HG03575 (cell line): Measurements from ENCODE around the gene ACTRT3.
A peak's percentile ranks its signal among the peaks of the same experiment; 100 is the strongest.

Source experiments
- ATAC-seq: cut with Tn5 transposase; IDR thresholded peaks from one replicate; pipeline ENCODE4 v1.9.1; 2021; ENCODE audit not compliant: unreplicated experiment, insufficient number of reproducible peaks, low FRiP score; ENCODE audit errors: extremely low read depth

Gene ACTRT3

DNA sequence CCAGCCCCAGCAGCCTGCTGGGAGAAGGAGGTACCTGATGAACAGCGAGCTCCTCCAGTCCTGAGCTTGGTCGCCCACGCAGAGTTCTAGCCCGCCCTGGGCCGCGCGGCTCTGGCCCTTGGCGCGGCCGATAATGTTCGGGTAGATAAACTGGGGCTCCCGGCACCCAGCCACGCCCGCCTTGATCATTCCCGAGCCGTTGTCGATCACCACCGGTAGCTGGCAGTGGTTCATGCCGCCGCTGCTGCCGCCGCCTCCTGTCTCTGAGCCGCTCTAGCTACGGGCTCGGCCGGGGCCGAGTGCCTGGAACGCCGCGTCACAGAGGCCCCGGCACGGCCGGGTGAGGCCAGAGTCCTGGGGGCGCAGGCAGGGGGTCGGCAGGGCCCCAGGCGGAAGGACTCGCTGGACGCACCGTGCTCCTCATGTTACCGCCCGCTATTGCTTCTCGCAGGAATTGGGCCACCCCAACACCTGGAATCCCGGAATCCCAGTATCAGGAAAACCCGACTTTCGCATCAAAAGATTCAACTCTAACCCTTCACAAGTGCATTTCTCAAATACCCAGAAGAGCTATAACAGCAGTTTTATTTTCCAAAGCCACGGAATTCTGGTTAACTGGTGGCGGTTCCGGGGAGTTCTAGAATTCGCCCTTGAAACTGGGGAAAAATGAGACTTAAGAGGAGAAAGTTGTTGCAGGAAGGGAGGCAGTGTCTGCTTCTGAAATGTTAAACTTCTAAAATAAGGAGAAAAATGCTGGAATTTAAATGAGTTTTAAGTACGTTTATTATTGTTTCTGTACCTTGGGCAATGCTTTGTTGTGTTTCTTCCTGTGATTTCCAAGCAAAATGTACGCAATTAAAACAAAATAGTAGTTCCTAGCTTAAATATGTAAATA lies at the start of gene ACTRT3:
Gene ACTRT3, minus strand, starts transcription at position 275 of the 895 bp plus-strand sequence. Its CDS starts 41 bp downstream, at position 234.
- ATAC-seq, result no peak

DNA sequence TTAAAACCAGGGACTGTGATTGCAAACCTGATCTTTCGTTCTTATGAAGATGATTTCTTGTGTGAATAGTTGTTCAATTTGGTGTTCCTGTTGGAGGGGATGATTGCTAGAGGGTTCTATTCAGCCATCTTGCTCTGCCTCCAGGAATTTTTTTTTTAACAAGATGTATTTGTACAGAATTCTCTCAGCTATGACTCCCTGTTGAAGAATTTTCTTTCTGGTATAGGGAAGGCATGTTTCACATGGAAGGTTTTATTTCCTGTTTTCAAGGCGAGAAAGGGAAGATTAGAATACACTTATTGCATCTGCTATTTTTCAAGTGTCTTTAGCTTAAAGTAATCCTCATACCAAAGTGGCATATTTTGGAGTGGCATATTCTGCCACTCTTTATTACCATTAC lies 49.0 kb upstream of the ACTRT3 start:
- no peak for ATAC-seq

DNA sequence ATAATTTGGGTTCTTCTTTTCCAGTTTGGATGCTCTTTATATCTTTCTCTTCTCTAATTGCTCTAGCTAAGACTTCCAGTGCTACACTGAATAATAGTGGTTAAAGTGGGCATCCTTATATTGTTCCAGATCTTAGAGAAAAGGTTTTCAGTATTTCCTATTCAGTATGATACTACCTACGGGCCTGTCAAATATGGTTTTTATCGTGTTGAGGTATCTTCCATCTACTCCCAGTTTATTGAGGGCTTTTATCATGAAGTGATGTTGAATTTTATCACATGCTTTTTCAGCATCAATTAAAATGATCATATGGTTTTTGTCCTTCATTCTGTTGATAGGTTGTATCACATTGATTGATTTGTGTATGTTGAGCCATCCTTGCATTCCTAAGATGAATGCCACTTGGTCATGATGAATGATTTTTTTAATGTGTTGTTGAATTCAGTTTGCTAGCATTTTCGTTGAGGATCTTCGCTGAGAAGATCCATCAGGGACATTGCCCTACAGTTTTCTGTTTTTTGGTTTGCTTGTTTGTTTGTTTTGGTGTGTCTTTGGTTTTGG lies 46.3 kb upstream of the ACTRT3 start:
- no peak for ATAC-seq

GRCh38 chr3:169813757-169814517 lies 44.6 kb upstream of the ACTRT3 start:
- ATAC-seq, result peak; percentile 89

DNA sequence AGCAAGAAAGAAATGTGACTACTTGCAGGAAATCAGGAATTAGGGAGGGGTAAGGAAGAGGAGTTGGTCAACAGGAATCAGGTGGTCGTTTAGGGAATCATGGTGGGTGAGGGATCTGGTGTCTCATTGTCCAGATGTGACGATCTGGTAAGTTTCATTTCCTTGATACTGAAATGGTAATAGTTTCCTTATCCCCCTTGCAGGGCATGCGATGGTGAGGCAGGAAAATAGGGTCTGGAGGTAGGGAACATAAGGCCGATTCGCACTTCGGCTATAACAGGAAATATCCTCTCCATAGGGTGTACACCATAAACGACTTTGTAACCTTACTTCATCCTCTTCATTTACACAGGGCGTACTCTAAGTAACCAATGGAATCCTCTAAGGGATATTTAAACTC lies 43.9 kb upstream of the ACTRT3 start:
- ATAC-seq, result no peak

DNA sequence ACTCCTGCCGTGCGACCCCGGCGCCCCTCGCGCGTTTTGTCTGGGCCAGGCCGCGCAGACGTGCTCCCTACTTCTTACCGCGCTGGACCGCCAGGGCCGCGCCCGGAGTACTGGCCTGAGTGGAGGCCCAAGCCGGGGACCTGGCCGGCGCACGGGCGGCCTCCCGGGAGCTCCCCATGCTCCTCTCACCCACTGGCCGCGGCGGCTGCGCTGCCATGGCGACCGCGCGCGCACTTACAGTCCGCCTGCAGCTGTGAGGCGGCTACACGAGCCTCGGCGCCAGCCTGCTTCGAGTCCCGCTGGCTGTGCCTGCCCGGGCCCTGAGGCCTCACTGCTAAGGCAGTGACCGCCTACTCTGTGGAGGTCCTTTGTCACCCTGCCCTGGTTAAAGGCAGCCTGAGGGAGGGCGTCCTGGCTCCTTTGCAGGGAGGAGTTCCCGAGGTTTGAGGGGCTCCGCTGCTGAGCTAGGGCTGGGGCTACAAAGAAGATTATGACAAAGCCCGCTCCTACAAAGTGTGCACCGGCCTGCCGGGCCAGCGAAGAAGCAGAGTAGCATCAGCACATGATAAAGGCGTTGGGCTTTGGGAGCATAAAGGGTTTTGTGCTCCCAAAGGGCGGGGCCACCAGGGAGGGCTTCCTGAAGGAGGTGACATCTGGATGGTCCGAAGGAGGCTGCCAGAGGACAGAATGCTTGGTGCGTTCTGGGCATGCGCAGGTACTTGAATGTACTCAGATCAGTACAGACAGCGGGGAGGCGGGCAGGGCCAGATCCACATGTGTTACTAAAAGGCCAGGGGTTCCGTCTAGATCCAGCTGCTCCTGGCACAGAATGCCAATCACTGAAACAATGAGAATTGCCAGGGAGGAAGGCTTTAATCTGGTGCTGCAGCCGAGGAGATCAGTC lies 43.2 kb upstream of the ACTRT3 start, which contains the start of the genes LRRC34 and LRRIQ4:
Gene LRRC34, minus strand, starts transcription at position 573 of the 904 bp plus-strand sequence. Its CDS starts 356 bp downstream, at position 217.
Gene LRRIQ4, plus strand, starts transcription at position 539 of the 904 bp plus-strand sequence. CDS start 9,052 bp downstream, outside the sequence.
- ATAC-seq, result peak; percentile 40

DNA sequence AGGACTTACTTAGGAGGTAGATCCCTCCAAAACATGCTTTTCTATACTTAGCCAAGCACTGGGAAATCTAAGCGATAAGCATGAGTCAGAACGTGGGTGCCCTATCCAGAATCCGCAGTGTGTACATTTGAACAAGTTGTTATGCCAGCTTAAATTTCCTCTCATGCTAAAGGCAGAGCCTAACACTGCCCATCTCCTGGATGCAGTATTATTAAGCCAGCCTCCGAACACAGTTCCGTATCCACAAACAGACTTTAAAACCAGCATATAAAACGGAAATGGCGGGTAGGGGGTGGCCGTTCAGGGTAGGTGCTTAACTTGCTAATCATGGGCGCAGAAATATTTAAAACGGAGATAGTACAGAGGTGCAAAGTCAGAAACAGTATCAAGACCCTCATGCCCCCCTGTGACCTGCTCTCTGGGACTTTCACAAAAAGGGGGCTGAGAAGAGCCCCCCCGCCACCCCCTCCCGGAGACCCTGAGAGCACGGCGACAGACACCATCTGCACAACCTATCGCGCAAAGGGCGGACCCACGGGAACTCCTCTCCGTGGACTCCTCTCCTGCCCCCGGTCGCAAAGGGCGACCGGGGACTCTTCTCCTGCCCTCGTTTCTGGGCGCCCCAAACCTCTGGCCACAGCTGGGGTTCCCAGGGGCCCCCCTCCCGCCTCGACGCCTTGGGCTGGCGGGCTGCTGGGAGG lies 42.4 kb upstream of the ACTRT3 start:
- no peak for ATAC-seq

DNA sequence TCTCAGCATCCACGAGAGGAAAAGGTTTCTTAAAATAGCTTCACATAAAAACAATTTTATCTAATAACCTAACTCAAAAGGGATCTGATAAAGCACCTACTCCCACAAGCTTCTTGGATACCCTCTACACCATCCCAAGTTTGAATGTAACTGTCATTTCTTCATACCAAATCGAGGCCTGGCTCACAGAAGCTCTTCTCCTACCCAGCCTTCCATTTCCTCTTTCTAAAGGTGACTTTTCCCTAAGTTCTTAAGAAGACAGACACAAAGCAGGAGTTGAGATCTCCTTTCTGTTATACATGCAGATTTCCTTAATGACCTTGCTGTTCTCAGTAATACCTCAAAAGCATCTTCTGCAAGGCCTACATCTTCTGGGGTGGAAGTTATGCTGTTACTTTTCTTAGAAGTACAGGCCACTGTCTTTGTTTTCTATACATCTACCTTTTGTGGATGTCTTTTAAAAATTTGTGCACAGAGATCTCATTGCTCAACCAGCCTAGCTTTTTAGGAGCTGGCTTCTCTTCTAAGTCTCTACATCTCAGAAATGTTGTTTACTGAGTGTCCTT lies 40.0 kb upstream of the ACTRT3 start:
- no peak for ATAC-seq

DNA sequence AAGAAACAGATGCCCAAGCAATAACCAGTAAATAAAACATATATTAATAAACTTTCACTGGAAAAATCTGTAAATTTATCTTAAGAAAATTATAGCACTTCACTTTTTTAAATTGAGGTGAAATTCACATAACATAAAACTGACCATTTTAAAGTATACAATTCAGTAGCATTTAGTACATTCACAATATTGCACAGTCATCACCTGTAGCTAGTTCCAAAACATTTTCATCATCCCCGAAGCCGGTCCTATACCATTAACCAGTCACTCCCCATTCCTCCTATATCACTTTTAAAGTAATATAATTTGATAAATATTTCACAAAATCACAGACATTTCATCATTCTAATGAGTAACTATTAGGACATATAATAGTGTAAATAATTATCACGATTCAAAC lies 35.3 kb upstream of the ACTRT3 start:
- ATAC-seq, result no peak

GRCh38 chr3:169792359-169792758 lies 23.0 kb upstream of the ACTRT3 start:
- no peak for ATAC-seq

DNA sequence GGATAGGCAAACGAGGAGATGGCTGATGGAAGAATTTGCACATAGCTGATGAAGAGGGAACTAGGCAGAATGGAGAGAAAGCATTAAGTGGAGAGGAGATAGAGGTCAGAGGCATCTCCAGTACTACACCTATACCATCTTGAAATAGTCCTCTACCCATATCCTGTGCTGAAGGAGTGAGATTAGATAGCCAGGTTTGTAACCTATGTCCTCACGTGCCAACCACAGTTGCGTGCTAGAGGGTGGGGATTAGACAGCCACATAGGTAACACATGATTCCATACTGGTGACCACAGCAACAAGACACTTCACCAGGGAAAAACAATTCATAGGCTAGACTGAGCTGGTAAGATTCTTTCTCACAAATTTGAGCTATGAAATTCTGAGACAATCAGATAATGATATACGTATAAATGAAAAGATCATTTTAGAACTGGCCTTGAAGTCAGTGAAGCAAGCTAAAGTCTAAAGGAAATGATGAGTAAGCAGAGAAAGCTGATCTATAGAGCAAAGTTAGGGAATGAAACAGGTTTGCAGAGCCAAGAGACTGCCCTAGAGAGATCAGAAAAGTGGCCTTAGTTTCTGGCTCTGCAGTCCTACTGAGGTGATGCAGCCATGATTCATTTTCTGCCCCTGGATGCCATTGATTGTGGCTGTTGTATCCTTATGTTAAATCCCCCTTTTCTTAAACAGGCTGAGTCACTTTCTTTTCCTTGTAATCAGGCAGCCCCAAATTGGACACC lies 21.5 kb upstream of the ACTRT3 start:
- no peak for ATAC-seq

DNA sequence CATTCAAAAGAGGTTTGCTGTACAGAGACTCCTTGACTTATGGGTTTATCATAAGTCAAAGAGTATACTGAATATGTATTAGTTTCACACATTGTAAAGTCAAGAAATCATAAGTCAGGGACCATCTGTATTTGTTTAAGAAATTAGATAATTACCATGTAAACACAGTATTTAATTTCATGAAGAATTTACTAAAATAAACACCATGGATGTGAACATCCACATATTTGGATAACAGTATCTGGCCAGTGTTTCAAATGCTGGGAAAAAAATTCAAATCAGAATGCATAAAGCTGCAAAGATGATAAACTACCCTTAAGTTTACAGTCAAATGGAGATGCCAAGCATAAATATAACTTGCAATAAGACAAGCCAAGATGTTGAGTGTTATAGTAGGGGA lies 20.9 kb upstream of the ACTRT3 start:
- ATAC-seq, result no peak

GRCh38 chr3:169787791-169788190 lies 18.4 kb upstream of the ACTRT3 start:
- no peak for ATAC-seq

DNA sequence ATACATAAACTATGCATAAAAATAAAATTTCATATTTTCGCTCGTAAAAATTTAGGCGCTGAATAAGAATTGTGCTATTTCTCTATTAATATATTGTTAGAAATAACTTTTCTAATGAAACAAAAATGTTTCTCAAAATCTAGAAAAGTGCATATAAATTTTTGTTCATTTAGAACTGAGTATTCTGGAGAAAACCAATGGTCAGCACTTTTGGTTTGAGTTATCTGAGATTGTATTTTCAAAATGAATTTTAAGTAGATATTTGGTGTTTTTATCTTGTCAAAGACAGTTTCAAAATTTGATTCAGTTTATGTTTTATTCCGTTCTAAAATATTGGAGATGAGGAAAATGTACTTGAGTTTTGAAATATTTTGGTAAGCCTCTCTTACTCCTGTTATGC lies 17.8 kb upstream of the ACTRT3 start:
- ATAC-seq, result no peak

- no peak for ATAC-seq
These were observed 12.0 kb upstream of the ACTRT3 start for GRCh38 chr3:169781209-169781855.

DNA sequence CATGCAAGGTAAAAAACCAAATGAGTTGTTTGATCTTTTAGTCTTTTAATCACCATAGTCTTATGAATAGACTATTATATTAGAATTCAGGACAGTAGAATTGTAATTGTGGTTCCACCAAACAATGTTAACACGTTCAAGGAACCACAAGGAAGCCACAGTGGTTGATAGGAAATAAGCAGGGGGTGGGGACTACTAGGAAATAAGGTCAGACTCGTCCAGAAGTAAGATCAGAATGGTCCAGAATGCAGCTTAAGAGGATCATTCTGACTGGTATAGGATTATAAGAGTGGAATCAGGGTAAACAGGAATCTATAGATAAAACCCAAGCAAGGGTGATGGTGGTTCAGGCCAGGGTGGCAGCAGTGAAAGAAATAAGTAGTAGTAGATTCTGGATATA lies 11.4 kb upstream of the ACTRT3 start:
- ATAC-seq, result no peak

DNA sequence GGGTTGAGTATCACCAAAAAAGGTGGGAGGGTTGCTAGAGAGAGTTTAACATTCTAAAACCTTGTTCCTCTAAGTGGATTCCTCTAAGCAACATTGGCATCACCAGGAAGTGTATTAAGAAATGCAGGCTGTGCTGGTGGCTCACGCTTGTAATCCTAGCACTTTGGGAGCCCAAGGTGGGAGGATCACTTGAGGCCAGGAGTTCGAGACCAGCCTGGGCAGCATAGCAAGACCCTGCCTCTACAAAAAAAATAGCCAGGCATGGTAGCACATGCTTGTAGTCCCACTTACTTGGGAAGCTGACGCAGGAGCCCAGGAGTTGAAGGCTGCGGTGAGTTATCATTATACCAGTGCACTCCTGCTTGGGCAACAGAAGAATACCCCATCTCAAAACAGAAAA lies 8.5 kb upstream of the ACTRT3 start:
- ATAC-seq, result no peak
